ENCODE measurements around the gene IL34. TPM values are rescaled to one million over a fixed set of nuclear protein-coding genes. Genes with fewer than 3 reads are reported as not detected.

Gene IL34
- total RNA-seq, 1 donor from 2014 or later, result 3.7 TPM

GRCh38 chr16:70702624-70703023 is 56.3 kb downstream of the IL34 start:
- DNase-seq (ENCODE audit: low spot score), result no peak

DNA sequence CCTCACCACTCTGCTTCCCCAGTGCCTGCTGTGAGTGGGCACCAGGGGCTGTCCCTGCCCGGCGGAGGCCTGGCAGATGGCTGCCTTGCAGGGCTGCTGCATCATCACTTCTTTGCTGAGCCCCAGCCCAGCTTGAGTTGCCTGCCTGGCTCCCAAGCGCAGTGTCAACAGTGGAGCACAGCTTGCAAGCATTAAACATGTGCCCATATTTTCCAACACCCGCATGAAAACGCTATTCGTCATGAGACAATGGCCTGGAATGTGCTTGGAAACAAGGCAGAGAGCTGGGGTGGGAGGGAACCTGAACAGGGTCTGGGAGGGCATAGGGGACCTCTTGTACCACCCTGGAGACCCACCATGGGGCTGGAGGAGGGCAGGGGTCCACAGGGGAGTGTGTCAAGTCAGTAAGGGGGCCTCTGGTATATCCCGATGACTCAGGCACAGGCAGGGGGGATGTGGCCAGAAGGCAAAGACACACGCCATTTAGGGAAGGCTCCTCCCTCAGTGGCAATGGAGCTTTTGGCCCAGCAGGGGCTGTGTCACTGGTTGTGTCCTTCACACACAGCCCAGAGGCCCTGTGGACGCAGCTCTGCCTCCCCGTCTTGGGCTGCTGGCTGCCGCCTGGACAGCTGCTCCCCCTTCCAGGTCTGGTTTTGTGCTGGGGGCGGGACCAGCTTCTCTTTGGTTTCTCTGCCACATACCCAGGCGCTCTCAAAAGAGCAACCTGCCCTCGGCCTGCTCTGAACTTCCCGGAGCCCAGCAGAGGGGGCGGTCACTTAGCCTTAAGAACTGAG is 56.9 kb downstream of the IL34 start:
- no peak for DNase-seq (ENCODE audit: low spot score)

- no peak for DNase-seq (ENCODE audit: low spot score)
Measured at GRCh38 chr16:70703835-70704381, 57.5 kb downstream of the IL34 start.

GRCh38 chr16:70704586-70704985 is 58.2 kb downstream of the IL34 start:
- no peak for DNase-seq (ENCODE audit: low spot score)

GRCh38 chr16:70705056-70705455 is 58.7 kb downstream of the IL34 start:
- no peak for DNase-seq (ENCODE audit: low spot score)

DNA sequence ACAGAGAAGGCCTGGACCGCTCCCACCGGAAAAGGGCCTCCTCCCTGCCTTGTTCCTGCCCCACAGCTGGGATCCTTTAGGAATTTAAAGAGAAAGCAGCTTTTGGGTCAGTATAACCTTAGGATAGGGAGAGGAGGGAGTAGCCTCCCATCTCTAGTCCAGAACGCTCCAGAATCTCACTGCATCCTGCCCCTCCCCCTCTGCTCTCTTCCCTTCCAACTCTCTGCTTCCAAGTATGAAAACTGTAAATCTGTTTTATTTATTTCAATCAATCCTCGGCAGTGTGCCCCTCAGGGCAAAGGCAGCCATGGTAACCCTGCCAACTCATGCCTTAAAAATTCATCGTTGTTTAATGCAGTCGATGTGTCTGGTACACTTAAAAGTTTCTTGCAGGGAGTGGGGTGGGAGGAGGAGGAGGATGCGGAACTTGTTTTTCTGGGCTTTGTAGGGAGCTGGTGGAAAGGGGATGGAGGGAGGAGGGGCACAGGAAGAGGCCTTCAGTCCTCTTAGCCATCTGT is 60.6 kb downstream of the IL34 start:
- peak; percentile 74 for DNase-seq (ENCODE audit: low spot score)

DNA sequence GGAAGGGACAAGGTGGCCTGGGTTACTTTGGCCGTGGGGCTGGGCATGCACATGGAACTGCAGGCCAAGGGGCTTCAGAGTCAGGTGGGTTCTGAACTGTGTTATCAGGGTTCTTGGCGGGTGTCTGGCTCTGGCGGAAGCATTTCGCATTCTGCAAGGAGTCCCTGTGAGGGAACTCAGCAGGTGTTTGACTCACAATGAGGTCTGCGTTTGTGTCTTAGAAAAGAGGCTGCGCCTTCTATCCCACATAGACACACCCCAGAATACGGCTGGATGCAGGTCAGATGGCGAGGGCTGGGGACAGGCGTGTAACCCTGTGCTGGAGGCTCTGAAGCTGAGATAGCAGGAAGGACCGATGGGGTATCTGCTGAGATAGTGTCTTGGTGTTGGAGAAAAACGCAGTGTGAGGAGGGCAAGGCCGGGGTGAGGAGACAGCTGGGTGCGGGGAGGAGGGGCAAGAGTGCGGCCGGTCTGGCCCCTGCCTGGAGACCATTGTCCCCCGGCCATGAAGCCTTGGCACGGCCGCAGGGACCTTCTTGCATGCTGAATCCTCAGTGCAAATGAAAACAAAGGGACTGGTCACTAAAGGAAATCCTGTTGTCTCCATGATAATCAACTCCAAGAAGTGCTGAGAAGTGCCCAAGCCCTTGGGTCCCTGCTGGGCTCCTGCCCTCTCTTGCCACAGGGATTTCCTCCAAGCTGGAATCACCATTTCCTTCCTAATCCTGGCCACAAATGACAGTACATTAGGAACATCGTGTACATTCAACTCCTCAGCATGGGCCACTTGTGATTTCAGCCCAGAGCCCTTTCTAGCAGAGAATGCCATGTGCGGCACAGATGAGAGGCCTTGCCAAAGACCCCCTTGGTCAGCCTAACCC is 62.2 kb downstream of the IL34 start:
- no peak for DNase-seq (ENCODE audit: low spot score)

DNA sequence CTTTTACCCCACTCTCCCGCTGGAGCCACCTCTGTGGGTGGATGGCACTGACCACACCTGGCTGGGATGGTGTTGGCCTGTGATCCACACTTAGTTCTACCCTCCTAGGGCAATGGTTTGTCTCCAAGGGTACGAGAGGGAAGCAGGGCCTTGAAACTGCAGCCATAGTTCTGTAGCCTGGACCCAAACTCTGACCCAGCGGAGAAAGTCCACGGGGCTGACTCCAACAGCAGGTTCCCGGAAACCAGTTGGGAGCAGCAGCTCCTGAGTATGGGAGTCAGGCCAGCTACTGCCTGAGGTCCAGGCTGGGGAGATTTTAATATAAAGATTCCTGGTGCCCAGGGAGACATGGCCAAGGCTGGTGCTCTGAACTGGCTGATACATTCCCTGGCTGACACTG is 63.1 kb downstream of the IL34 start:
- no peak for DNase-seq (ENCODE audit: low spot score)

- DNase-seq (ENCODE audit: low spot score), result no peak
Measured at GRCh38 chr16:70709942-70710341, 63.6 kb downstream of the IL34 start.

Other genes starting within 250 kb of the IL34 start
- gene ST3GAL2, start 207.5 kb upstream of the IL34 start, total RNA-seq, result 28.9 TPM
- 29.7 TPM for gene FCSK, start 192.0 kb upstream of the IL34 start, total RNA-seq
- 49.6 TPM for gene COG4, start 123.0 kb upstream of the IL34 start, total RNA-seq
- gene SF3B3, start 122.7 kb upstream of the IL34 start, total RNA-seq, result 382 TPM
- gene MTSS2, start 39.5 kb downstream of the IL34 start, total RNA-seq, result 83.1 TPM
- 41.1 TPM for gene VAC14, start 154.6 kb downstream of the IL34 start, total RNA-seq

All from ureter (tissue), 1 donor.